Prostate gland (tissue), 2 donors: ENCODE data around the gene SEZ6L. TPM values are rescaled to one million over a fixed set of nuclear protein-coding genes. Genes with fewer than 3 reads are reported as not detected.

Experiments used
- DNase-seq: peaks from one replicate; pipeline ENCODE4 v3.0.0-alpha.2; 2019; ENCODE audit warnings: low spot score
- H3K27ac ChIP-seq, 2 donors: fragments of 200-600 bp; sonication (generic); 2 replicates each; pipeline ENCODE4 v1.5.1; 2017 to 2019
- H3K27me3 ChIP-seq: fragments of 200-600 bp; sonication (generic); replicated peaks from 2 replicates; pipeline ENCODE4 v1.5.1; 2019; ENCODE audit not compliant: insufficient read depth
- H3K36me3 ChIP-seq, 2 donors: fragments of 200-600 bp; sonication (generic); 1 replicate in 1 of 2; 2 replicates in 1 of 2; pipeline versions ENCODE4 v1.5.1 to v1.8.1; 2017 to 2019
- H3K4me1 ChIP-seq: fragments of 200-600 bp; sonication (generic); replicated peaks from 2 replicates; pipeline ENCODE4 v1.5.1; 2019
- H3K4me3 ChIP-seq, 2 donors: fragments of 200-600 bp; sonication (generic); 2 replicates each; pipeline ENCODE4 v1.5.1; 2017 to 2019
- H3K9me3 ChIP-seq: fragments of 200-600 bp; sonication (generic); 2 replicates; pipeline ENCODE4 v1.5.1; 2017
- CTCF ChIP-seq, 4 experiments: fragments of 200-600 bp in 2 of 4; fragments of 450-650 bp in 2 of 4; sonication (generic) in 2 of 4; IDR thresholded peaks; 1 replicate in 3 of 4; 2 replicates in 1 of 4; pipeline ENCODE4 v1.5.1; 2016 to 2019; ENCODE audit warnings: antibody characterized with exemption in 4 of 4, mild to moderate bottlenecking in 2 of 4, moderate library complexity in 2 of 4
- POLR2A ChIP-seq: fragments of 450-650 bp; IDR thresholded peaks from one replicate; pipeline ENCODE4 v1.6.1; 2016; ENCODE audit warnings: antibody characterized with exemption, mild to moderate bottlenecking
- POLR2AphosphoS5 ChIP-seq: sonication (generic); formaldehyde crosslinking; IDR thresholded peaks from one replicate; pipeline ENCODE4 v1.6.1; 2017; ENCODE audit warnings: antibody characterized with exemption
- WGBS: methylation state at CpG from one replicate; pipeline ENCODE4 v1.1.5; 2018; 5-methylcytosine and 5-hydroxymethylcytosine counted together
- intact Hi-C: fragments of 100-400 bp; cut with DNase I; formaldehyde crosslinking; loops from one replicate; pipeline ENCODE4 v1.14.2; 2022
- total RNA-seq, 2 donors: library from RNA; depleted of rRNA; stranded (reverse); fragments of >200 nt; gene quantifications; one replicate each; pipeline ENCODE4 v1.1.0, GENCODE V29; 2016

Gene SEZ6L
- total RNA-seq, 2 donors from 2014 or later = 0.45 to 0.64 TPM

GRCh38 chr22:26382782-26383181 is 213.5 kb downstream of the SEZ6L start:
- 56% methylated on average over 3 of the region's 3 CpGs for WGBS
- H3K4me1 ChIP-seq = no peaks in the 10 kb centered on the region
- intact Hi-C loops = no loop called here
- H3K36me3 ChIP-seq = no peaks in the 10 kb centered on the region
- no peak for DNase-seq
- H3K9me3 ChIP-seq = no peaks in the 10 kb centered on the region
- no peaks in the 10 kb centered on the region for H3K27me3 ChIP-seq
- no peak overlapping the region for H3K4me3 ChIP-seq
- no peak overlapping the region for H3K27ac ChIP-seq
- TF ChIP-seq CTCF (IDR thresholded peaks at IDR 0.05) (no peak), POLR2AphosphoS5 (no peak), POLR2A (no peak)

GRCh38 chr22:26383968-26384556 is 214.8 kb downstream of the SEZ6L start:
- intact Hi-C loops = no loop called here
- 79% methylated on average over 7 of the region's 7 CpGs for WGBS
- no peaks in the 10 kb centered on the region for H3K27me3 ChIP-seq

GRCh38 chr22:26385164-26385563 is 215.9 kb downstream of the SEZ6L start:
- H3K4me1 ChIP-seq = no peaks in the 10 kb centered on the region
- TF ChIP-seq POLR2AphosphoS5 (no peak), CTCF (IDR thresholded peaks at IDR 0.05) (no peak)
- H3K4me3 ChIP-seq = no peak overlapping the region
- H3K9me3 ChIP-seq = no peaks in the 10 kb centered on the region
- H3K27ac ChIP-seq = no peak overlapping the region
- H3K36me3 ChIP-seq = no peaks in the 10 kb centered on the region
- no peaks in the 10 kb centered on the region for H3K27me3 ChIP-seq
- intact Hi-C loops = no loop called here
- WGBS = 89% methylated on average over 1 of the region's 1 CpG
- no peak for DNase-seq

More at GRCh38 chr22:26383968-26384556, 214.8 kb downstream of the SEZ6L start:
- no peak for DNase-seq
- Histone ChIP-seq H3K9me3 (no peaks in the 10 kb centered on the region), H3K4me3 (no peak overlapping the region), H3K36me3 (no peaks in the 10 kb centered on the region), H3K27ac (no peak overlapping the region), H3K4me1 (no peaks in the 10 kb centered on the region)
- TF ChIP-seq POLR2A (no peak), CTCF (IDR thresholded peaks at IDR 0.05) (no peak), POLR2AphosphoS5 (no peak)

GRCh38 chr22:26389125-26389524 is 219.9 kb downstream of the SEZ6L start:
- H3K4me3 ChIP-seq = no peak overlapping the region
- no peak for DNase-seq
- H3K36me3 ChIP-seq = no peaks in the 10 kb centered on the region
- no peaks in the 10 kb centered on the region for H3K27me3 ChIP-seq
- no peaks in the 10 kb centered on the region for H3K4me1 ChIP-seq
- 73% methylated on average over 3 of the region's 3 CpGs for WGBS
- H3K27ac ChIP-seq = no peak overlapping the region
- TF ChIP-seq POLR2A = no peak
- TF ChIP-seq CTCF (IDR thresholded peaks at IDR 0.05) = no peak
- TF ChIP-seq POLR2AphosphoS5 = no peak
- no peaks in the 10 kb centered on the region for H3K9me3 ChIP-seq
- intact Hi-C loops = no loop called here

GRCh38 chr22:26391091-26391490 is 221.8 kb downstream of the SEZ6L start:
- no peaks in the 10 kb centered on the region for H3K27me3 ChIP-seq
- intact Hi-C loops = no loop called here
- no peak for TF ChIP-seq CTCF (IDR thresholded peaks at IDR 0.05)
- no peak for TF ChIP-seq POLR2AphosphoS5
- no peak for TF ChIP-seq POLR2A
- H3K9me3 ChIP-seq = no peaks in the 10 kb centered on the region
- H3K4me1 ChIP-seq = no peaks in the 10 kb centered on the region
- DNase-seq = no peak
- no peaks in the 10 kb centered on the region for H3K36me3 ChIP-seq
- 86% methylated on average over 1 of the region's 1 CpG for WGBS
- no peak overlapping the region for H3K27ac ChIP-seq
- no peak overlapping the region for H3K4me3 ChIP-seq
